ENCODE results near the gene GPR17.

Gene GPR17

GRCh38 chr2:127654838-127655175, 8.9 kb downstream of the GPR17 start:
- TF ChIP-seq CTCF (IDR thresholded peaks at IDR 0.05; ENCODE audit: insufficient read depth, low read length, poor library complexity, severe bottlenecking), result no peak
- no peak for TF ChIP-seq EZH2phosphoT487 (conservative IDR thresholded peaks at IDR 0.05; ENCODE audit: low read length)

GRCh38 chr2:127655209-127656073, 9.5 kb downstream of the GPR17 start:
- no peak for TF ChIP-seq EZH2phosphoT487 (conservative IDR thresholded peaks at IDR 0.05; ENCODE audit: low read length)
- no peak for TF ChIP-seq CTCF (IDR thresholded peaks at IDR 0.05; ENCODE audit: insufficient read depth, low read length, poor library complexity, severe bottlenecking)
- Histone ChIP-seq H3K4me3 (ENCODE audit: insufficient read depth, low read length, poor library complexity, severe bottlenecking) (no peak overlapping the region), H3K9ac (ENCODE audit: low read length) (no peak overlapping the region), H3K27me3 (ENCODE audit: low read length) (no peaks in the 10 kb centered on the region), H3K27ac (ENCODE audit: low read depth, low read length) (no peak overlapping the region), H4K20me1 (ENCODE audit: low read depth, low read length) (no peaks in the 10 kb centered on the region), H3K9me3 (ENCODE audit: insufficient read depth, low read length) (no peaks in the 10 kb centered on the region), H3K79me2 (ENCODE audit: insufficient read depth, low read length) (no peaks in the 10 kb centered on the region), H3F3A (ENCODE audit: insufficient read depth) (no peaks in the 10 kb centered on the region), H3K4me2 (ENCODE audit: low read depth, low read length, poor library complexity, severe bottlenecking) (no peak overlapping the region), H3K9me2 (replicated peaks; ENCODE audit: insufficient read depth, low read length) (no peaks in the 10 kb centered on the region), H2AFZ (ENCODE audit: low read depth, low read length, severe bottlenecking) (no peak overlapping the region), H3K36me3 (ENCODE audit: low read length) (no peaks in the 10 kb centered on the region)

More at GRCh38 chr2:127654838-127655175, 8.9 kb downstream of the GPR17 start:
- Histone ChIP-seq H3K9ac (ENCODE audit: low read length) (no peak overlapping the region), H3K36me3 (ENCODE audit: low read length) (no peaks in the 10 kb centered on the region), H3K9me2 (replicated peaks; ENCODE audit: insufficient read depth, low read length) (no peaks in the 10 kb centered on the region), H3K27ac (ENCODE audit: low read depth, low read length) (no peak overlapping the region), H3K4me2 (ENCODE audit: low read depth, low read length, poor library complexity, severe bottlenecking) (no peak overlapping the region), H3K79me2 (ENCODE audit: insufficient read depth, low read length) (no peaks in the 10 kb centered on the region), H4K20me1 (ENCODE audit: low read depth, low read length) (no peaks in the 10 kb centered on the region), H3K4me3 (ENCODE audit: insufficient read depth, low read length, poor library complexity, severe bottlenecking) (no peak overlapping the region), H3K9me3 (ENCODE audit: insufficient read depth, low read length) (no peaks in the 10 kb centered on the region), H3K27me3 (ENCODE audit: low read length) (no peaks in the 10 kb centered on the region), H3F3A (ENCODE audit: insufficient read depth) (no peaks in the 10 kb centered on the region), H2AFZ (ENCODE audit: low read depth, low read length, severe bottlenecking) (no peak overlapping the region)

GRCh38 chr2:127656569-127657231, 10.7 kb downstream of the GPR17 start:
- Histone ChIP-seq H3K4me3 (ENCODE audit: insufficient read depth, low read length, poor library complexity, severe bottlenecking) (no peak overlapping the region), H3K27me3 (ENCODE audit: low read length) (no peaks in the 10 kb centered on the region), H3F3A (ENCODE audit: insufficient read depth) (no peaks in the 10 kb centered on the region), H3K9me3 (ENCODE audit: insufficient read depth, low read length) (no peaks in the 10 kb centered on the region), H3K36me3 (ENCODE audit: low read length) (no peaks in the 10 kb centered on the region), H3K9me2 (replicated peaks; ENCODE audit: insufficient read depth, low read length) (no peaks in the 10 kb centered on the region), H4K20me1 (ENCODE audit: low read depth, low read length) (no peaks in the 10 kb centered on the region), H3K4me2 (ENCODE audit: low read depth, low read length, poor library complexity, severe bottlenecking) (no peak overlapping the region), H3K9ac (ENCODE audit: low read length) (no peak overlapping the region), H3K27ac (ENCODE audit: low read depth, low read length) (no peak overlapping the region), H3K79me2 (ENCODE audit: insufficient read depth, low read length) (no peaks in the 10 kb centered on the region), H2AFZ (ENCODE audit: low read depth, low read length, severe bottlenecking) (no peak overlapping the region)
- TF ChIP-seq EZH2phosphoT487 (conservative IDR thresholded peaks at IDR 0.05; ENCODE audit: low read length) (no peak), CTCF (IDR thresholded peaks at IDR 0.05; ENCODE audit: insufficient read depth, low read length, poor library complexity, severe bottlenecking) (no peak)

All from SU-DHL-6 (cell line).